Sigmoid colon (tissue), 7 donors: Measurements from ENCODE around the gene MAP3K20. TPM values are rescaled to one million over a fixed set of nuclear protein-coding genes. Genes with fewer than 3 reads are reported as not detected.
A peak's percentile ranks its signal among the peaks of the same experiment; 100 is the strongest.

ENCODE experiments used
- DNase-seq: peaks from one replicate; pipeline ENCODE4 v3.0.0-alpha.2; 2019
- H3K27ac ChIP-seq, 4 donors: fragments of 200-600 bp; sonication (generic); one replicate each; pipeline ENCODE4 v1.5.1; 2016 to 2019; ENCODE audit warnings: mild to moderate bottlenecking in 1 of 4
- H3K27me3 ChIP-seq, 3 donors: fragments of 200-600 bp; sonication (generic); one replicate each; pipeline ENCODE4 v1.5.1; 2019; ENCODE audit warnings: mild to moderate bottlenecking in 1 of 3
- H3K36me3 ChIP-seq, 4 donors: fragments of 200-600 bp; sonication (generic); one replicate each; pipeline ENCODE4 v1.5.1; 2016 to 2019
- H3K4me1 ChIP-seq, 4 donors: fragments of 200-600 bp; sonication (generic); one replicate each; pipeline ENCODE4 v1.5.1; 2017 to 2019
- H3K4me3 ChIP-seq, 4 donors: fragments of 200-600 bp; sonication (generic); one replicate each; pipeline ENCODE4 v1.5.1; 2017 to 2019; ENCODE audit warnings: mild to moderate bottlenecking in 2 of 4, moderate library complexity in 1 of 4
- H3K9me3 ChIP-seq, 4 donors: fragments of 200-600 bp in 3 of 4; sonication (generic) in 3 of 4; one replicate each; pipeline versions ENCODE4 v1.5.1 to v1.6.1; 2013 to 2019
- EP300 ChIP-seq, 4 donors: sonication (generic); formaldehyde crosslinking; IDR thresholded peaks; one replicate each; pipeline ENCODE4 v1.6.1; 2017; ENCODE audit warnings: antibody characterized with exemption in 4 of 4
- POLR2A ChIP-seq, 2 donors: fragments of 450-650 bp; IDR thresholded peaks; one replicate each; pipeline ENCODE4 v1.6.1; 2016; ENCODE audit warnings: antibody characterized with exemption in 2 of 2, mild to moderate bottlenecking in 2 of 2, moderate library complexity in 2 of 2
- POLR2AphosphoS5 ChIP-seq, 4 donors: sonication (generic); formaldehyde crosslinking; IDR thresholded peaks; one replicate each; pipeline ENCODE4 v1.6.1; 2017; ENCODE audit warnings: antibody characterized with exemption in 4 of 4
- WGBS, 2 donors: extraction: QIAGEN DNeasy Blood & Tissue Kit; methylation state at CpG; one replicate each; pipeline ENCODE4 v1.1.7; 2013; 5-methylcytosine and 5-hydroxymethylcytosine counted together
- intact Hi-C: fragments of 100-400 bp; cut with DNase I; formaldehyde crosslinking; loops from one replicate; pipeline ENCODE4 v1.15.1; 2023
- polyA plus RNA-seq, 3 donors: library from polyadenylated mRNA; stranded (reverse); fragments of 200-250 nt; gene quantifications; one replicate each; pipeline ENCODE4 v1.2.3, GENCODE V29; 2013
- total RNA-seq, 4 donors: library from RNA; depleted of rRNA; stranded (reverse); fragments of >200 nt; gene quantifications; one replicate each; pipeline ENCODE4 v1.1.0, GENCODE V29; 2016
- TF ChIP-seq, protein P1 (sequence below), 4 experiments: fragments of 450-650 bp in 3 of 4; fragments of 200-600 bp in 1 of 4; IDR thresholded peaks; one replicate each; pipeline ENCODE4 v1.5.1; 2016 to 2019; ENCODE audit warnings: antibody characterized with exemption in 4 of 4, mild to moderate bottlenecking in 3 of 4, moderate library complexity in 2 of 4
- donor health status: healthy with polysubstance abuse.
- donor health status: Bipolar disorder and iron deficiency.
- donor health status: healthy.

The MAP3K20 gene
- total and polyA plus RNA-seq, 7 donors, result 6.2 to 255 (median 189) TPM

DNA sequence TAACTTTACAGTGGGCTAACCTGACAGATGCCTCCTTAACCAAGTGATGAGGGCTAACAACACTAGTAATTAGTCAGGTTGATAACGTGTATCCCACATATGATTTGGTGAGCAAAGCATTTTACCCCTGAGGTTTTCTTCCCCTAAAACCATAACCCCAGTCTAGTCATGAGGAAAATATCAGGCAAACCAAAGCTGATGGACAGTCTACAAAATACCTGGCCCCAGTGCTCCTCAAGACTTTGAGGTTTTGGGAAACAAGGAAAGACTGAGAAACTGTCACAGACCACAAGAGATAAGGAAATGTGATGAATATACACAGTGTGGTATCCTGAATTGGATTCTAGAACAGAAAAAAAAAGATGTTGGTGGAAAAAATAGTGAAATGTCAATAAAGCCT is 28.5 kb downstream of the MAP3K20 start:
- H3K27ac ChIP-seq, result no peak overlapping the region
- no peaks in the 10 kb centered on the region for H3K27me3 ChIP-seq
- peaks cover 0 to 6% (median 0%) of the 10 kb centered on the region in 4 donors for H3K36me3 ChIP-seq
- no peak overlapping the region for H3K4me3 ChIP-seq
- intact Hi-C loops, result no loop called here
- WGBS, 2 donors, result 94 to 97% methylated on average over 1 of the region's 1 CpG
- DNase-seq, result no peak
- no peak for TF ChIP-seq EP300 (IDR thresholded peaks at IDR 0.05)
- TF ChIP-seq POLR2A (IDR thresholded peaks at IDR 0.05), result no peak
- no peak for TF ChIP-seq POLR2AphosphoS5 (IDR thresholded peaks at IDR 0.05)
- TF ChIP-seq, protein P1, sequence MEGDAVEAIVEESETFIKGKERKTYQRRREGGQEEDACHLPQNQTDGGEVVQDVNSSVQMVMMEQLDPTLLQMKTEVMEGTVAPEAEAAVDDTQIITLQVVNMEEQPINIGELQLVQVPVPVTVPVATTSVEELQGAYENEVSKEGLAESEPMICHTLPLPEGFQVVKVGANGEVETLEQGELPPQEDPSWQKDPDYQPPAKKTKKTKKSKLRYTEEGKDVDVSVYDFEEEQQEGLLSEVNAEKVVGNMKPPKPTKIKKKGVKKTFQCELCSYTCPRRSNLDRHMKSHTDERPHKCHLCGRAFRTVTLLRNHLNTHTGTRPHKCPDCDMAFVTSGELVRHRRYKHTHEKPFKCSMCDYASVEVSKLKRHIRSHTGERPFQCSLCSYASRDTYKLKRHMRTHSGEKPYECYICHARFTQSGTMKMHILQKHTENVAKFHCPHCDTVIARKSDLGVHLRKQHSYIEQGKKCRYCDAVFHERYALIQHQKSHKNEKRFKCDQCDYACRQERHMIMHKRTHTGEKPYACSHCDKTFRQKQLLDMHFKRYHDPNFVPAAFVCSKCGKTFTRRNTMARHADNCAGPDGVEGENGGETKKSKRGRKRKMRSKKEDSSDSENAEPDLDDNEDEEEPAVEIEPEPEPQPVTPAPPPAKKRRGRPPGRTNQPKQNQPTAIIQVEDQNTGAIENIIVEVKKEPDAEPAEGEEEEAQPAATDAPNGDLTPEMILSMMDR (IDR thresholded peaks at IDR 0.05), result no peak
- no peaks in the 10 kb centered on the region for H3K9me3 ChIP-seq
- H3K4me1 ChIP-seq, result peaks cover 0 to 47% (median 37%) of the 10 kb centered on the region in 4 donors

GRCh38 chr2:173106959-173107628 is 31.4 kb downstream of the MAP3K20 start:
- peak overlapping the region in 3 of 4 donors; percentile 13 to 30 (median 23) for H3K27ac ChIP-seq
- TF ChIP-seq POLR2AphosphoS5 (IDR thresholded peaks at IDR 0.05), result no peak
- no peak for TF ChIP-seq EP300 (IDR thresholded peaks at IDR 0.05)
- no peak for DNase-seq

GRCh38 chr2:173107629-173108022 is 32.0 kb downstream of the MAP3K20 start:
- intact Hi-C loops, result no loop called here
- Histone ChIP-seq H3K9me3 (no peaks in the 10 kb centered on the region), H3K27me3 (no peaks in the 10 kb centered on the region), H3K4me3 (no peak overlapping the region), H3K4me1 (peaks cover 0 to 33% (median 24%) of the 10 kb centered on the region in 4 donors), H3K36me3 (no peaks in the 10 kb centered on the region), H3K27ac (peak overlapping the region in 2 of 4 donors; percentile 13 to 23)
- no peak for DNase-seq
- 96 to 98% methylated on average over 6 of the region's 6 CpGs for WGBS, 2 donors
- TF ChIP-seq, protein P1 (IDR thresholded peaks at IDR 0.05), result no peak
- TF ChIP-seq EP300 (IDR thresholded peaks at IDR 0.05) (no peak), POLR2A (IDR thresholded peaks at IDR 0.05) (no peak)

More at GRCh38 chr2:173106959-173107628, 31.4 kb downstream of the MAP3K20 start:
- Histone ChIP-seq H3K4me1 (peaks cover 0 to 39% (median 27%) of the 10 kb centered on the region in 4 donors), H3K27me3 (no peaks in the 10 kb centered on the region), H3K4me3 (no peak overlapping the region), H3K36me3 (no peaks in the 10 kb centered on the region), H3K9me3 (no peaks in the 10 kb centered on the region)
- 96 to 98% methylated on average over 8 of the region's 8 CpGs for WGBS, 2 donors
- intact Hi-C loops, result no loop called here

- Histone ChIP-seq H3K27ac (peak overlapping the region; percentile 48 to 78 (median 72)), H3K4me3 (no peak overlapping the region), H3K27me3 (no peaks in the 10 kb centered on the region), H3K4me1 (peaks cover 0 to 27% (median 20%) of the 10 kb centered on the region in 4 donors), H3K36me3 (no peaks in the 10 kb centered on the region), H3K9me3 (no peaks in the 10 kb centered on the region)
- DNase-seq, result no peak
- 51 to 70% methylated on average over 6 of the region's 6 CpGs for WGBS, 2 donors
- intact Hi-C loops, result no loop called here
- TF ChIP-seq EP300 (IDR thresholded peaks at IDR 0.05) (peak in 1 of 4 donors; percentile 57), POLR2AphosphoS5 (IDR thresholded peaks at IDR 0.05) (peak in 2 of 4 donors; percentile 34 to 69)
- TF ChIP-seq, protein P1 (IDR thresholded peaks at IDR 0.05), result no peak
Observed at GRCh38 chr2:173109253-173110188, 33.9 kb downstream of the MAP3K20 start.

DNA sequence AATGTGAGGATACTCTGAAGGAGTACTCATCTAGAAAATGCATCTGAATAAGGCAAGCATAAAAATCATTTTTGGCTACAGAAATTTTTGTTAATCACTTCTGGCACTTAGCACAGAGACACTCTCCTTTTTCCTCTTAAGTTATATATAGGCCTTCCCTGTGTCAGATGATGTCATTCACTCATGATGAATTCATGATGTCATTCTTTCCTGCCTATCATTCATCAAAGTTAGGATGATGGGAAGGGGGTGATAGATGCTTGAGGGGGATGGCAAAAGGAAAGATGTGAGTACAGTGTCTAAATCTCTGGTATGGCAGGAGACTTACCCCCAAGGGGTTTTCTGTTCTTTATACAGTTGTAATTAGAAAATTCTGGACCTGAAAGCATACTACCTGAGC is 42.0 kb downstream of the MAP3K20 start:
- no peaks in the 10 kb centered on the region for H3K27me3 ChIP-seq
- TF ChIP-seq POLR2AphosphoS5 (IDR thresholded peaks at IDR 0.05) (no peak), EP300 (IDR thresholded peaks at IDR 0.05) (no peak), POLR2A (IDR thresholded peaks at IDR 0.05) (no peak)
- TF ChIP-seq, protein P1 (IDR thresholded peaks at IDR 0.05), result no peak
- peak overlapping the region in 2 of 4 donors; percentile 70 to 76 for H3K27ac ChIP-seq
- DNase-seq, result no peak
- no peaks in the 10 kb centered on the region for H3K9me3 ChIP-seq
- H3K4me1 ChIP-seq, result peaks cover 0 to 32% (median 27%) of the 10 kb centered on the region in 4 donors
- no peak overlapping the region for H3K4me3 ChIP-seq
- H3K36me3 ChIP-seq, result no peaks in the 10 kb centered on the region
- intact Hi-C loops, result no loop called here
